ENCODE measurements around the gene CEP290.

- no peak for TF ChIP-seq TAF1 (IDR thresholded peaks at IDR 0.05; ENCODE audit: low read depth)
- TF ChIP-seq CTCF (IDR thresholded peaks at IDR 0.05; ENCODE audit: poor library complexity, severe bottlenecking), result no peak
- no peak for TF ChIP-seq POLR2AphosphoS5 (IDR thresholded peaks at IDR 0.05)
- TF ChIP-seq EZH2 (IDR thresholded peaks at IDR 0.05; ENCODE audit: borderline replicate concordance, insufficient read depth, low read length, poor library complexity, severe bottlenecking), result no peak
Measured at GRCh38 chr12:88036353-88036965, 105.4 kb downstream of the CEP290 start.

Measured in neural cell (in vitro differentiated cells).